GM23338 (cell line): Measurements from ENCODE around the gene SH3TC1. TPM values are rescaled to one million over a fixed set of nuclear protein-coding genes. Genes with fewer than 3 reads are reported as not detected.

Experiments
- ATAC-seq: fragments of 200-7000 bp; cut with Tn5 transposase; 3 replicates; pipeline ENCODE4 v1.9.1; 2020
- DNase-seq: peaks from one replicate; pipeline ENCODE4 v3.0.0-alpha.2; 2015; ENCODE audit warnings: low spot score
- H2AFZ ChIP-seq: fragments of 200-600 bp; sonication (generic); 2 replicates; pipeline ENCODE4 v1.8.0; 2016; ENCODE audit warnings: antibody characterized with exemption, mild to moderate bottlenecking, moderate library complexity
- H3F3A ChIP-seq: fragments of 200-600 bp; sonication (generic); replicated peaks from 2 replicates; pipeline ENCODE4 v1.8.0; 2017; ENCODE audit warnings: antibody characterized with exemption, mixed run types, low read depth
- H3K27ac ChIP-seq: fragments of 200-600 bp; sonication (generic); 2 replicates; pipeline ENCODE4 v1.6.1; 2016; ENCODE audit warnings: low read depth
- H3K27me3 ChIP-seq: fragments of 200-600 bp; sonication (generic); 2 replicates; pipeline ENCODE4 v1.8.0; 2016; ENCODE audit warnings: mild to moderate bottlenecking, mixed run types, moderate library complexity; ENCODE audit not compliant: insufficient read depth
- H3K36me3 ChIP-seq: fragments of 200-600 bp; sonication (generic); 2 replicates; pipeline ENCODE4 v1.8.0; 2016; ENCODE audit warnings: mild to moderate bottlenecking; ENCODE audit not compliant: insufficient read depth
- H3K4me1 ChIP-seq: fragments of 200-600 bp; sonication (generic); 2 replicates; pipeline ENCODE4 v1.8.0; 2016; ENCODE audit warnings: mild to moderate bottlenecking, moderate library complexity; ENCODE audit not compliant: insufficient read depth
- H3K4me2 ChIP-seq: fragments of 200-600 bp; sonication (generic); 2 replicates; pipeline ENCODE4 v1.7.1; 2017; ENCODE audit warnings: mixed run types
- H3K4me3 ChIP-seq: fragments of 200-600 bp; sonication (generic); 2 replicates; pipeline ENCODE4 v1.6.1; 2016; ENCODE audit warnings: mixed run types
- H3K79me2 ChIP-seq: fragments of 200-600 bp; sonication (generic); replicated peaks from 2 replicates; pipeline ENCODE4 v1.8.0; 2017; ENCODE audit warnings: mild to moderate bottlenecking; ENCODE audit not compliant: insufficient read depth
- H3K9me2 ChIP-seq: fragments of 200-600 bp; sonication (generic); 2 replicates; pipeline ENCODE4 v1.8.0; 2017; ENCODE audit not compliant: insufficient read depth
- H4K20me1 ChIP-seq: fragments of 200-600 bp; sonication (generic); replicated peaks from 2 replicates; pipeline ENCODE4 v1.8.0; 2017; ENCODE audit warnings: mild to moderate bottlenecking; ENCODE audit not compliant: insufficient read depth
- H3K27ac Mint-ChIP-seq: 2 replicates; pipeline ENCODE4 v1.8.0; 2020; ENCODE audit warnings: inconsistent platforms, mild to moderate bottlenecking, moderate library complexity, mixed read lengths
- H3K27me3 Mint-ChIP-seq: 3 replicates; pipeline ENCODE4 v1.8.0; 2022; ENCODE audit warnings: low read depth, mild to moderate bottlenecking, moderate library complexity, mixed read lengths, inconsistent platforms; ENCODE audit not compliant: insufficient read depth, poor library complexity
- H3K36me3 Mint-ChIP-seq: 3 replicates; pipeline ENCODE4 v1.8.0; 2021; ENCODE audit warnings: low read depth, mild to moderate bottlenecking, inconsistent platforms, moderate library complexity, mixed read lengths
- H3K4me1 Mint-ChIP-seq: 3 replicates; pipeline ENCODE4 v1.8.0; 2020; ENCODE audit warnings: mild to moderate bottlenecking, inconsistent platforms, mixed read lengths
- H3K4me3 Mint-ChIP-seq: 3 replicates; pipeline ENCODE4 v1.8.0; 2021; ENCODE audit warnings: moderate library complexity, mild to moderate bottlenecking, inconsistent platforms, mixed read lengths
- H3K9me3 Mint-ChIP-seq: 3 replicates; pipeline ENCODE4 v1.8.0; 2020; ENCODE audit warnings: moderate library complexity, mild to moderate bottlenecking, inconsistent platforms, mixed read lengths
- EZH2phosphoT487 ChIP-seq: fragments of 200-600 bp; sonication (generic); IDR thresholded peaks from one replicate; pipeline ENCODE4 v1.8.1; 2018; ENCODE audit warnings: antibody characterized with exemption; ENCODE audit not compliant: unreplicated experiment
- NANOG ChIP-seq: IDR thresholded peaks from 2 replicates; pipeline ENCODE4 v1.6.1; 2016; ENCODE audit warnings: antibody characterized with exemption, borderline replicate concordance
- REST ChIP-seq: IDR thresholded peaks from one replicate; pipeline ENCODE4 v1.6.1; 2018; ENCODE audit warnings: antibody characterized with exemption; ENCODE audit not compliant: unreplicated experiment
- ZNF114 ChIP-seq: fragments of 250-450 bp; sonication (Bioruptor Pico); IDR thresholded peaks from 2 replicates; pipeline ENCODE4 v1.5.0; 2020; ENCODE audit warnings: mild to moderate bottlenecking, moderate library complexity
- ZNF462 ChIP-seq: fragments of 250-450 bp; sonication (Bioruptor Pico); IDR thresholded peaks from 2 replicates; pipeline ENCODE4 v1.5.0; 2020; ENCODE audit warnings: mild to moderate bottlenecking, moderate library complexity
- polyA plus RNA-seq: library from polyadenylated mRNA; unstranded; fragments of >200 nt; fragmentation: Nextera tagmentation; extraction: Ambion mirVana; gene quantifications from 2 replicates; pipeline ENCODE4 v1.2.1, GENCODE V29; 2016
- total RNA-seq: library from RNA; depleted of rRNA; stranded (reverse); fragments of >200 nt; shearing (Covaris generic); gene quantifications from 2 replicates; pipeline ENCODE4 v1.2.3, GENCODE V29; 2014
- TF ChIP-seq, protein P1 (sequence below): IDR thresholded peaks from 2 replicates; pipeline ENCODE4 v1.6.1; 2016; ENCODE audit warnings: antibody characterized with exemption

The SH3TC1 gene
- total and polyA plus RNA-seq, 2 experiments from 2014 or later: 0.07 TPM; not detected in 1

- H3K27me3 Mint-ChIP-seq: peaks cover 10% of the 10 kb centered on the region
- no peak for DNase-seq
- H3K27ac Mint-ChIP-seq: no peak overlapping the region
- no peak overlapping the region for H3K27ac ChIP-seq
- TF ChIP-seq, protein P1, sequence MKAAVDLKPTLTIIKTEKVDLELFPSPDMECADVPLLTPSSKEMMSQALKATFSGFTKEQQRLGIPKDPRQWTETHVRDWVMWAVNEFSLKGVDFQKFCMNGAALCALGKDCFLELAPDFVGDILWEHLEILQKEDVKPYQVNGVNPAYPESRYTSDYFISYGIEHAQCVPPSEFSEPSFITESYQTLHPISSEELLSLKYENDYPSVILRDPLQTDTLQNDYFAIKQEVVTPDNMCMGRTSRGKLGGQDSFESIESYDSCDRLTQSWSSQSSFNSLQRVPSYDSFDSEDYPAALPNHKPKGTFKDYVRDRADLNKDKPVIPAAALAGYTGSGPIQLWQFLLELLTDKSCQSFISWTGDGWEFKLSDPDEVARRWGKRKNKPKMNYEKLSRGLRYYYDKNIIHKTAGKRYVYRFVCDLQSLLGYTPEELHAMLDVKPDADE: no peak
- no peak for TF ChIP-seq NANOG
- no peak for TF ChIP-seq EZH2phosphoT487
- no peak for TF ChIP-seq ZNF114
- TF ChIP-seq ZNF462: no peak
- TF ChIP-seq REST: no peak
- H3K4me3 Mint-ChIP-seq: no peak overlapping the region
- no peaks in the 10 kb centered on the region for H4K20me1 ChIP-seq
- H3K4me1 Mint-ChIP-seq: peaks cover 19% of the 10 kb centered on the region
- H3K4me1 ChIP-seq: no peaks in the 10 kb centered on the region
- H3K36me3 ChIP-seq: no peaks in the 10 kb centered on the region
- H2AFZ ChIP-seq: no peak overlapping the region
- H3F3A ChIP-seq: no peaks in the 10 kb centered on the region
- H3K4me3 ChIP-seq: no peak overlapping the region
- no peaks in the 10 kb centered on the region for H3K9me3 Mint-ChIP-seq
- no peaks in the 10 kb centered on the region for H3K9me2 ChIP-seq
- no peak for ATAC-seq
- H3K4me2 ChIP-seq: no peak overlapping the region
- H3K36me3 Mint-ChIP-seq: no peaks in the 10 kb centered on the region
- H3K79me2 ChIP-seq: no peaks in the 10 kb centered on the region
- H3K27me3 ChIP-seq: no peaks in the 10 kb centered on the region
Measured at GRCh38 chr4:8210010-8210409, 10.9 kb downstream of the SH3TC1 start.
